K562 (cell line): ENCODE measurements around the gene MTHFR. TPM values are rescaled to one million over a fixed set of nuclear protein-coding genes. Genes with fewer than 3 reads are reported as not detected.

ENCODE experiments used
- ARID1B ChIP-seq: fragments of 450-650 bp; IDR thresholded peaks from 2 replicates; pipeline ENCODE4 v1.6.1; 2016; ENCODE audit warnings: antibody characterized with exemption, mild to moderate bottlenecking, inconsistent platforms
- ASH1L ChIP-seq: fragments of 450-650 bp; IDR thresholded peaks from 2 replicates; pipeline ENCODE4 v1.6.1; 2018; ENCODE audit warnings: borderline replicate concordance, mild to moderate bottlenecking, low read depth; ENCODE audit not compliant: partially characterized antibody
- BCLAF1 ChIP-seq, 2 experiments: fragments of 450-650 bp in 1 of 2; IDR thresholded peaks; 2 replicates each; pipeline ENCODE4 v1.6.1; 2011 to 2017; ENCODE audit warnings: low read depth in 2 of 2, antibody characterized with exemption in 1 of 2, borderline replicate concordance in 1 of 2, low read length in 1 of 2, mild to moderate bottlenecking in 1 of 2, mixed read lengths in 1 of 2; ENCODE audit not compliant: control insufficient read depth in 1 of 2
- CEBPB ChIP-seq: fragments of 450-650 bp; IDR thresholded peaks from 2 replicates; pipeline ENCODE4 v1.6.1; 2016; ENCODE audit warnings: missing genetic modification characterization, missing compliant biosample characterization
- IFI16 ChIP-seq: fragments of 250-450 bp; sonication (Bioruptor Pico); IDR thresholded peaks from 2 replicates; pipeline ENCODE4 v2.1.2; 2022; ENCODE audit warnings: mild to moderate bottlenecking, inconsistent platforms
- ILF3 ChIP-seq: fragments of 450-650 bp; IDR thresholded peaks from 2 replicates; pipeline ENCODE4 v1.6.1; 2018; ENCODE audit warnings: antibody characterized with exemption, mild to moderate bottlenecking, moderate library complexity, borderline replicate concordance
- KLF13 ChIP-seq: fragments of 450-650 bp; IDR thresholded peaks from 2 replicates; pipeline ENCODE4 v1.6.1; 2016; ENCODE audit warnings: missing genetic modification characterization, low read depth, mild to moderate bottlenecking, missing compliant biosample characterization, moderate library complexity, borderline replicate concordance
- MEF2A ChIP-seq: IDR thresholded peaks from 2 replicates; pipeline ENCODE4 v1.6.1; 2011; ENCODE audit warnings: low read depth, mild to moderate bottlenecking, low read length, moderate library complexity; ENCODE audit not compliant: control insufficient read depth
- NONO ChIP-seq, 2 experiments: fragments of 200-400 bp in 1 of 2; fragments of 450-650 bp in 1 of 2; formaldehyde crosslinking in 1 of 2; IDR thresholded peaks; 2 replicates each; pipeline ENCODE4 v1.6.1; 2017; ENCODE audit warnings: low read depth in 2 of 2, mild to moderate bottlenecking in 2 of 2, moderate library complexity in 2 of 2, low read length in 1 of 2
- SP1 ChIP-seq: sonication (generic); formaldehyde crosslinking; IDR thresholded peaks from 2 replicates; pipeline ENCODE4 v1.8.1; 2022; ENCODE audit warnings: mild to moderate bottlenecking, missing genetic modification reagents
- TCF7 ChIP-seq: sonication (generic); IDR thresholded peaks from 2 replicates; pipeline ENCODE4 v1.6.1; 2016; ENCODE audit warnings: antibody characterized with exemption, borderline replicate concordance
- USF1 ChIP-seq: sonication (generic); formaldehyde crosslinking; IDR thresholded peaks from 2 replicates; pipeline ENCODE4 v1.9.0; 2022; ENCODE audit warnings: mild to moderate bottlenecking, missing genetic modification reagents
- ZFX ChIP-seq: sonication (generic); formaldehyde crosslinking; IDR thresholded peaks from 2 replicates; pipeline ENCODE4 v1.8.0; 2022; ENCODE audit warnings: mild to moderate bottlenecking, missing genetic modification reagents, moderate library complexity
- polyA plus RNA-seq, 8 experiments: library from polyadenylated mRNA; depleted of rRNA in 4 of 8; stranded (reverse) in 5 of 8; unstranded in 3 of 8; fragments of >200 nt; fragmentation: Nextera tagmentation in 2 of 8; fragmentation: Illumina TruSeq in 1 of 8; extraction: Ambion mirVana in 2 of 8; extraction: Trizol in 1 of 8; gene quantifications; 2 replicates each; pipeline versions ENCODE4 v1.2.1 to v1.2.3, GENCODE V29; 2011 to 2014; ENCODE audit warnings: inconsistent platforms in 1 of 8, missing spikeins in 1 of 8
- total RNA-seq, 7 experiments: library from RNA; depleted of rRNA in 6 of 7; stranded (reverse); fragments of >200 nt in 6 of 7; fragmentation: Illumina TruSeq in 2 of 7; extraction: Trizol in 2 of 7; gene quantifications; 2 replicates each; pipeline versions ENCODE4 v1.2.1 to v1.2.3, GENCODE V29; 2011 to 2021; ENCODE audit warnings: low replicate concordance in 1 of 7
- TF ChIP-seq, protein P1 (sequence below): IDR thresholded peaks from 3 replicates; pipeline ENCODE4 v1.6.1; 2011; ENCODE audit warnings: borderline replicate concordance, mild to moderate bottlenecking, moderate library complexity; ENCODE audit not compliant: insufficient read length; ENCODE audit errors: extremely low read depth
- TF ChIP-seq, protein P2 (sequence below): fragments of 450-650 bp; conservative IDR thresholded peaks from 2 replicates; pipeline ENCODE4 v1.6.1; 2016; ENCODE audit warnings: missing genetic modification characterization, low read depth, mild to moderate bottlenecking, missing compliant biosample characterization, moderate library complexity

MTHFR gene
- total and polyA plus RNA-seq, 9 of the 15 experiments (the other 6 are each of a cell fraction or from before 2014, with no cell fraction given): 5.0 to 104 (median 62.6) TPM

DNA sequence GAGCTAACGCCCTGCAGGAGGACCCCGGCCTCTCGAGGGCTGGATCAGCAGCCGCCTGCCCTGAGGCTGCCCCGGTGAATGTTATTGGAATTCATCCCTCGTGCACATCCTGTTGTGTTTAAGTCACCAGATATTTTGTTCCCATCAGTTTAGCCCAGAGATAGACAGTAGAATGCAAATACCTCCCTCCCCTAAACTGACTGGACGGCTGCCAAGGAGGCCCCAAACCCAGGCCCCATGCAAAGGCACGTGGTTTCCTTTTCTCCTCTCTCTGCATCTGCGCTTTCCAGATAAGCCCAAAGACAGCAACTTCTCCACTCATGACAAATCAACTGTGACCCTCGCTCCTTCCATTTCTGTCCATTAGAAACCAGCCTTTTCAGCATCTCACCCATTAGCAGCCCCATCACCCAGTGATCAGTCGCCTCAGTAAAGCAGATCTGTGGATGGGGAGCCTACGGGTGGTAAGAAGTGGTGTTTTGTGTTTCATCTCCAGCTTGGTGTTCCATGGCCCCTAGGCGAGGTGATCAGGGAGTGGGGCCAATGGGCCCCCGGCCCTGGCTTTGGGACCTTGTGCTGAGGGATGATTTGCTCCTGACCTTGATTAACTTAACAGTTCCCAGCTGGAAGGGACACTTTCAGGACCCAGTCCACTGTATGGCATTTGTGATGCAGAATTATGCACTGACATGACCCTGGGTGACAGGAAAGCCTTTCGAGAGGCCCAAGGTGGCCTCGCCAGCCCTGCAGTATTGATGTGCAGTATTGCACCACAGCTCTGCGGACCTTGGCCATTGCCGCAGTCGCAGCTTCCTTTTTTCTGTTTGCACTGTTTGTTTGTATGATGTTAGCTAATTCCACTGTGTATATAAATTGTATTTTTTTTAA lies 36.6 kb upstream of the MTHFR start (continued):
- TF ChIP-seq CEBPB (tag): peak; percentile 85
- TF ChIP-seq, protein P1, sequence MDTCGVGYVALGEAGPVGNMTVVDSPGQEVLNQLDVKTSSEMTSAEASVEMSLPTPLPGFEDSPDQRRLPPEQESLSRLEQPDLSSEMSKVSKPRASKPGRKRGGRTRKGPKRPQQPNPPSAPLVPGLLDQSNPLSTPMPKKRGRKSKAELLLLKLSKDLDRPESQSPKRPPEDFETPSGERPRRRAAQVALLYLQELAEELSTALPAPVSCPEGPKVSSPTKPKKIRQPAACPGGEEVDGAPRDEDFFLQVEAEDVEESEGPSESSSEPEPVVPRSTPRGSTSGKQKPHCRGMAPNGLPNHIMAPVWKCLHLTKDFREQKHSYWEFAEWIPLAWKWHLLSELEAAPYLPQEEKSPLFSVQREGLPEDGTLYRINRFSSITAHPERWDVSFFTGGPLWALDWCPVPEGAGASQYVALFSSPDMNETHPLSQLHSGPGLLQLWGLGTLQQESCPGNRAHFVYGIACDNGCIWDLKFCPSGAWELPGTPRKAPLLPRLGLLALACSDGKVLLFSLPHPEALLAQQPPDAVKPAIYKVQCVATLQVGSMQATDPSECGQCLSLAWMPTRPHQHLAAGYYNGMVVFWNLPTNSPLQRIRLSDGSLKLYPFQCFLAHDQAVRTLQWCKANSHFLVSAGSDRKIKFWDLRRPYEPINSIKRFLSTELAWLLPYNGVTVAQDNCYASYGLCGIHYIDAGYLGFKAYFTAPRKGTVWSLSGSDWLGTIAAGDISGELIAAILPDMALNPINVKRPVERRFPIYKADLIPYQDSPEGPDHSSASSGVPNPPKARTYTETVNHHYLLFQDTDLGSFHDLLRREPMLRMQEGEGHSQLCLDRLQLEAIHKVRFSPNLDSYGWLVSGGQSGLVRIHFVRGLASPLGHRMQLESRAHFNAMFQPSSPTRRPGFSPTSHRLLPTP: no peak
- TF ChIP-seq NONO (IDR thresholded peaks at IDR 0.05; ENCODE audit: low read depth in 2 of 2, low read length in 1 of 2): peak in 1 of 2 experiments; percentile 69; a peak in 1 of 4 replicates
- peak; percentile 80; the same call in 1 of the 2 replicates for TF ChIP-seq TCF7
- peak; percentile 99 for TF ChIP-seq ARID1B
- no peak for TF ChIP-seq IFI16 (CRISPR knock-in tag)
- peak; percentile 86 for TF ChIP-seq SP1
- TF ChIP-seq ASH1L: no peak
- 0 out of 4 replicates have a peak, but pooled peaks of 1 of the 2 experiments have one; percentile 73 for TF ChIP-seq BCLAF1 (IDR thresholded peaks at IDR 0.05; ENCODE audit: borderline replicate concordance in 1 of 2, control insufficient read depth in 1 of 2, low read depth in 2 of 2, low read length in 1 of 2)
- TF ChIP-seq ZFX (CRISPR knock-in tag): peak; percentile 67
- no peak for TF ChIP-seq ILF3
- TF ChIP-seq, protein P2, sequence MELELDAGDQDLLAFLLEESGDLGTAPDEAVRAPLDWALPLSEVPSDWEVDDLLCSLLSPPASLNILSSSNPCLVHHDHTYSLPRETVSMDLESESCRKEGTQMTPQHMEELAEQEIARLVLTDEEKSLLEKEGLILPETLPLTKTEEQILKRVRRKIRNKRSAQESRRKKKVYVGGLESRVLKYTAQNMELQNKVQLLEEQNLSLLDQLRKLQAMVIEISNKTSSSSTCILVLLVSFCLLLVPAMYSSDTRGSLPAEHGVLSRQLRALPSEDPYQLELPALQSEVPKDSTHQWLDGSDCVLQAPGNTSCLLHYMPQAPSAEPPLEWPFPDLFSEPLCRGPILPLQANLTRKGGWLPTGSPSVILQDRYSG (tag): peak; percentile 60; the same call in 1 of the 2 replicates
- TF ChIP-seq KLF13 (tag): 0 out of 2 replicates have a peak, but pooled peaks have one; percentile 4
- 0 out of 2 replicates have a peak, but pooled peaks have one; percentile 34 for TF ChIP-seq MEF2A
- peak; percentile 96 for TF ChIP-seq USF1 (CRISPR knock-in tag)
